ENCODE results near the gene BARX2. TPM values are rescaled to one million over a fixed set of nuclear protein-coding genes. Genes with fewer than 3 reads are reported as not detected.
A peak's percentile ranks its signal among the peaks of the same experiment; 100 is the strongest.
"Not testable (repeated sequence)": the region's sequence is repeated elsewhere in the genome, so short reads cannot be mapped to it uniquely, and the experiment has no call there.

Gene BARX2
- 14.3 TPM for total RNA-seq

- DNase-seq = peak; percentile 90
Measured at GRCh38 chr11:129375751-129376657, at the start of gene BARX2. Gene BARX2, plus strand, starts transcription at chr11:129375848. Its CDS starts 188 bp downstream, at chr11:129376036.

GRCh38 chr11:129326921-129327320 is 48.7 kb upstream of the BARX2 start:
- no peak for DNase-seq

GRCh38 chr11:129327708-129328107 is 47.9 kb upstream of the BARX2 start:
- not testable (repeated sequence) for DNase-seq

- no peak for DNase-seq
Measured at GRCh38 chr11:129328756-129329155, 46.9 kb upstream of the BARX2 start.

- DNase-seq = no peak
Measured at GRCh38 chr11:129331217-129331616, 44.4 kb upstream of the BARX2 start.

- DNase-seq = peak; percentile 95
Measured at GRCh38 chr11:129331871-129332274, 43.8 kb upstream of the BARX2 start.

GRCh38 chr11:129333873-129334272 is 41.8 kb upstream of the BARX2 start:
- DNase-seq = no peak

- not testable (repeated sequence) for DNase-seq
Measured at GRCh38 chr11:129344301-129344940, 31.2 kb upstream of the BARX2 start.

GRCh38 chr11:129346916-129347315 is 28.7 kb upstream of the BARX2 start:
- no peak for DNase-seq

- DNase-seq = no peak
Measured at GRCh38 chr11:129348813-129349212, 26.8 kb upstream of the BARX2 start.

- peak; percentile 74 for DNase-seq
Measured at GRCh38 chr11:129352676-129353075, 23.0 kb upstream of the BARX2 start.

- DNase-seq = no peak
Measured at GRCh38 chr11:129354691-129355090, 21.0 kb upstream of the BARX2 start.

- no peak for DNase-seq
Measured at GRCh38 chr11:129359748-129360147, 15.9 kb upstream of the BARX2 start.

- DNase-seq = peak; percentile 97
Measured at GRCh38 chr11:129364143-129364654, 11.4 kb upstream of the BARX2 start.

- peak; percentile 10 for DNase-seq
Measured at GRCh38 chr11:129365816-129366215, 9.8 kb upstream of the BARX2 start.

GRCh38 chr11:129366737-129367597 is 8.7 kb upstream of the BARX2 start:
- DNase-seq = peak; percentile 29

GRCh38 chr11:129368889-129369672 is 6.6 kb upstream of the BARX2 start:
- DNase-seq = peak; percentile 41

- DNase-seq = peak; percentile 83
Measured at GRCh38 chr11:129370715-129371114, 4.9 kb upstream of the BARX2 start.

- DNase-seq = no peak
Measured at GRCh38 chr11:129372609-129373488, 2.8 kb upstream of the BARX2 start.

GRCh38 chr11:129373489-129373953 is 2.1 kb upstream of the BARX2 start:
- peak; percentile 70 for DNase-seq

Data from tongue (tissue), 2 donors.